Measurements from ENCODE around the gene NDUFAF2.

NDUFAF2 gene

GRCh38 chr5:61139094-61139873 is 194.3 kb downstream of the NDUFAF2 start:
- Histone ChIP-seq H3K4me2 (ENCODE audit: insufficient read depth, low read length) (no peak overlapping the region), H2AFZ (ENCODE audit: low read depth, low read length) (no peak overlapping the region), H4K20me1 (ENCODE audit: insufficient read depth, low read length) (no peaks in the 10 kb centered on the region), H3K27me3 (ENCODE audit: insufficient read depth, low read length, poor library complexity) (no peaks in the 10 kb centered on the region), H3K9ac (ENCODE audit: low read depth, low read length) (no peak overlapping the region), H3K4me1 (ENCODE audit: insufficient read depth, low read length) (no peaks in the 10 kb centered on the region), H3K27ac (ENCODE audit: low read length) (no peak overlapping the region), H3K9me3 (ENCODE audit: insufficient read depth, low read length, severe bottlenecking) (no peaks in the 10 kb centered on the region), H3K4me3 (ENCODE audit: low read depth in 1 of 2, low read length in 2 of 2) (no peak overlapping the region), H3K79me2 (ENCODE audit: insufficient read depth, low read length) (no peaks in the 10 kb centered on the region), H3K36me3 (ENCODE audit: insufficient read depth, low read length) (no peaks in the 10 kb centered on the region)
- ATAC-seq (ENCODE audit: insufficient read depth, low read depth) (peak; percentile 63; the same call in 2 of the 3 replicates), DNase-seq (no peak)
- peak; percentile 43 for TF ChIP-seq CTCF (IDR thresholded peaks at IDR 0.05; ENCODE audit: borderline replicate concordance, extremely low read depth, low read length, poor library complexity, severe bottlenecking)
- TF ChIP-seq EZH2 (IDR thresholded peaks at IDR 0.05; ENCODE audit: borderline replicate concordance, low read depth, low read length, severe bottlenecking): no peak

- no peak for DNase-seq
- no peak for TF ChIP-seq CTCF (IDR thresholded peaks at IDR 0.05; ENCODE audit: borderline replicate concordance, extremely low read depth, low read length, poor library complexity, severe bottlenecking)
- no peak for TF ChIP-seq EZH2 (IDR thresholded peaks at IDR 0.05; ENCODE audit: borderline replicate concordance, low read depth, low read length, severe bottlenecking)
- H3K4me3 ChIP-seq (ENCODE audit: low read depth in 1 of 2, low read length in 2 of 2): no peak overlapping the region
- H3K9ac ChIP-seq (ENCODE audit: low read depth, low read length): no peak overlapping the region
- no peak overlapping the region for H2AFZ ChIP-seq (ENCODE audit: low read depth, low read length)
- H3K27me3 ChIP-seq (ENCODE audit: insufficient read depth, low read length, poor library complexity): no peaks in the 10 kb centered on the region
- ATAC-seq (ENCODE audit: insufficient read depth, low read depth): no peak
- no peak overlapping the region for H3K27ac ChIP-seq (ENCODE audit: low read length)
- no peaks in the 10 kb centered on the region for H3K4me1 ChIP-seq (ENCODE audit: insufficient read depth, low read length)
- no peaks in the 10 kb centered on the region for H3K36me3 ChIP-seq (ENCODE audit: insufficient read depth, low read length)
- H3K79me2 ChIP-seq (ENCODE audit: insufficient read depth, low read length): no peaks in the 10 kb centered on the region
- no peaks in the 10 kb centered on the region for H4K20me1 ChIP-seq (ENCODE audit: insufficient read depth, low read length)
- H3K9me3 ChIP-seq (ENCODE audit: insufficient read depth, low read length, severe bottlenecking): no peaks in the 10 kb centered on the region
- no peak overlapping the region for H3K4me2 ChIP-seq (ENCODE audit: insufficient read depth, low read length)
Observed at GRCh38 chr5:61139931-61140330, 194.9 kb downstream of the NDUFAF2 start.

- Histone ChIP-seq H3K27me3 (ENCODE audit: insufficient read depth, low read length, poor library complexity) (no peaks in the 10 kb centered on the region), H2AFZ (ENCODE audit: low read depth, low read length) (no peak overlapping the region), H3K9ac (ENCODE audit: low read depth, low read length) (no peak overlapping the region), H3K36me3 (ENCODE audit: insufficient read depth, low read length) (no peaks in the 10 kb centered on the region), H3K4me1 (ENCODE audit: insufficient read depth, low read length) (no peaks in the 10 kb centered on the region), H3K4me2 (ENCODE audit: insufficient read depth, low read length) (no peak overlapping the region), H4K20me1 (ENCODE audit: insufficient read depth, low read length) (no peaks in the 10 kb centered on the region), H3K79me2 (ENCODE audit: insufficient read depth, low read length) (no peaks in the 10 kb centered on the region), H3K27ac (ENCODE audit: low read length) (no peak overlapping the region), H3K9me3 (ENCODE audit: insufficient read depth, low read length, severe bottlenecking) (no peaks in the 10 kb centered on the region), H3K4me3 (ENCODE audit: low read depth in 1 of 2, low read length in 2 of 2) (no peak overlapping the region)
- no peak for TF ChIP-seq CTCF (IDR thresholded peaks at IDR 0.05; ENCODE audit: borderline replicate concordance, extremely low read depth, low read length, poor library complexity, severe bottlenecking)
- no peak for TF ChIP-seq EZH2 (IDR thresholded peaks at IDR 0.05; ENCODE audit: borderline replicate concordance, low read depth, low read length, severe bottlenecking)
- no peak for DNase-seq
- ATAC-seq (ENCODE audit: insufficient read depth, low read depth): no peak
Observed at GRCh38 chr5:61141801-61142200, 196.8 kb downstream of the NDUFAF2 start.
